Natural killer cell (primary cell): Measurements from ENCODE around the gene AOPEP. TPM values are rescaled to one million over a fixed set of nuclear protein-coding genes. Genes with fewer than 3 reads are reported as not detected.
"Not testable (repeated sequence)": the region's sequence is repeated elsewhere in the genome, so short reads cannot be mapped to it uniquely, and the experiment has no call there.

Experiments used
- ATAC-seq, 3 donors: fragments of 150-1000 bp in 2 of 3; fragments of 200-7000 bp in 1 of 3; cut with Tn5 transposase; 1 replicate in 1 of 3; 2 replicates in 2 of 3; pipeline ENCODE4 v1.10.0; 2021; ENCODE audit warnings: mild to moderate bottlenecking in 2 of 3, moderate library complexity in 2 of 3
- DNase-seq, 2 donors: peaks; one replicate each; pipeline versions ENCODE4 v3.0.0 to v3.0.0-alpha.2; 2013 to 2021; ENCODE audit warnings: mixed read lengths in 1 of 2
- H3K27ac ChIP-seq: one replicate; pipeline ENCODE4 v1.5.1; 2013; ENCODE audit warnings: mild to moderate bottlenecking, low read length
- H3K27me3 ChIP-seq: one replicate; pipeline ENCODE4 v1.6.1; 2013; ENCODE audit warnings: low read length; ENCODE audit not compliant: control insufficient read depth, insufficient read depth
- H3K36me3 ChIP-seq: one replicate; pipeline ENCODE4 v1.6.1; 2013; ENCODE audit warnings: low read length; ENCODE audit not compliant: control insufficient read depth, insufficient read depth
- H3K4me1 ChIP-seq: one replicate; pipeline ENCODE4 v1.6.1; 2013; ENCODE audit warnings: low read length; ENCODE audit not compliant: control insufficient read depth, insufficient read depth
- H3K4me3 ChIP-seq: one replicate; pipeline ENCODE4 v1.5.1; 2013; ENCODE audit warnings: low read length
- H3K9me3 ChIP-seq: one replicate; pipeline ENCODE4 v1.6.1; 2013; ENCODE audit warnings: low read length; ENCODE audit not compliant: control insufficient read depth, insufficient read depth
- H3K27ac Mint-ChIP-seq, 2 donors: one replicate each; pipeline ENCODE4 v1.8.0; 2022; ENCODE audit warnings: mild to moderate bottlenecking in 2 of 2, mixed read lengths in 2 of 2, moderate library complexity in 1 of 2
- H3K27me3 Mint-ChIP-seq, 2 donors: one replicate each; pipeline ENCODE4 v1.8.0; 2022; ENCODE audit warnings: low read depth in 2 of 2, mixed read lengths in 2 of 2
- H3K36me3 Mint-ChIP-seq: one replicate; pipeline ENCODE4 v1.8.0; 2022; ENCODE audit warnings: mixed read lengths
- H3K4me1 Mint-ChIP-seq, 2 donors: one replicate each; pipeline ENCODE4 v1.8.0; 2022; ENCODE audit warnings: mixed read lengths in 2 of 2
- H3K4me3 Mint-ChIP-seq: one replicate; pipeline ENCODE4 v1.8.0; 2022; ENCODE audit warnings: mild to moderate bottlenecking, moderate library complexity, mixed read lengths
- H3K9me3 Mint-ChIP-seq, 2 donors: one replicate each; pipeline ENCODE4 v1.8.0; 2022; ENCODE audit warnings: mixed read lengths in 2 of 2
- WGBS: methylation state at CpG from one replicate; pipeline ENCODE4 v1.1.7; 2013; ENCODE audit warnings: missing lambda C conversion rate; ENCODE audit not compliant: insufficient coverage; 5-methylcytosine and 5-hydroxymethylcytosine counted together
- intact Hi-C: fragments of 100-400 bp; cut with micrococcal nuclease; formaldehyde crosslinking; loops from one replicate; pipeline ENCODE4 v1.14.2; 2022
- total RNA-seq, 4 donors: library from RNA; stranded (reverse); fragments of 120-200 nt in 1 of 4; gene quantifications; one replicate each; pipeline versions ENCODE4 v1.2.3 to v1.2.4, GENCODE V29; 2013 to 2022
- TF ChIP-seq, protein P1 (sequence below): fragments of 200-600 bp; IDR thresholded peaks from one replicate; pipeline ENCODE4 v1.8.0; 2022; ENCODE audit warnings: antibody characterized with exemption

Gene AOPEP
- total RNA-seq, 3 donors from 2014 or later (not counting 1 experiment from before 2014, with no cell fraction given): 20.1 to 22.6 (median 20.6) TPM

DNA sequence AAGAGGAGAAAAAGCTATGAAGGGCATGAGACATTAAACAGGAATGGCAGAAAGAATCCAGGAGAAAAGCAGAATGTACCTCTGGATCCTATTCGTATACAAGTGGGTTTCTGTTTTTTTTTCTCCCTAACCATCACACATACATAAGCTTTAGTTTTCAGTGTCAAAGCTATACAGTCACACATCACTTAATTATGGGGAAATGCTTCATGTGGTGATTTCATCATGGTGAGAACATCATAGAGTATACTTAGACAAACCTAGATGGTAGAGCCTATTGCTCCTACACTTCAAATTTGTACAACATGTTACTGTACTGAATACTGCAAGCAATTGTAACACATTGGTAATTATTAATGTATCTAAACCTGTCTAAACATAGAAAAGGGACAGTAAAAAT is 290.6 kb downstream of the AOPEP start:
- Histone ChIP-seq H3K27ac (no peak overlapping the region), H3K9me3 (no peaks in the 10 kb centered on the region), H3K4me3 (no peak overlapping the region), H3K27me3 (no peaks in the 10 kb centered on the region), H3K36me3 (peaks cover 1% of the 10 kb centered on the region), H3K4me1 (no peaks in the 10 kb centered on the region)
- H3K4me1 Mint-ChIP-seq: peaks cover 5 to 18% of the 10 kb centered on the region in 2 donors
- intact Hi-C loops: no loop called here
- no peak overlapping the region for H3K27ac Mint-ChIP-seq
- no peak for DNase-seq
- peaks cover 10% of the 10 kb centered on the region for H3K36me3 Mint-ChIP-seq
- no peaks in the 10 kb centered on the region for H3K9me3 Mint-ChIP-seq
- H3K4me3 Mint-ChIP-seq: no peak overlapping the region
- TF ChIP-seq, protein P1, sequence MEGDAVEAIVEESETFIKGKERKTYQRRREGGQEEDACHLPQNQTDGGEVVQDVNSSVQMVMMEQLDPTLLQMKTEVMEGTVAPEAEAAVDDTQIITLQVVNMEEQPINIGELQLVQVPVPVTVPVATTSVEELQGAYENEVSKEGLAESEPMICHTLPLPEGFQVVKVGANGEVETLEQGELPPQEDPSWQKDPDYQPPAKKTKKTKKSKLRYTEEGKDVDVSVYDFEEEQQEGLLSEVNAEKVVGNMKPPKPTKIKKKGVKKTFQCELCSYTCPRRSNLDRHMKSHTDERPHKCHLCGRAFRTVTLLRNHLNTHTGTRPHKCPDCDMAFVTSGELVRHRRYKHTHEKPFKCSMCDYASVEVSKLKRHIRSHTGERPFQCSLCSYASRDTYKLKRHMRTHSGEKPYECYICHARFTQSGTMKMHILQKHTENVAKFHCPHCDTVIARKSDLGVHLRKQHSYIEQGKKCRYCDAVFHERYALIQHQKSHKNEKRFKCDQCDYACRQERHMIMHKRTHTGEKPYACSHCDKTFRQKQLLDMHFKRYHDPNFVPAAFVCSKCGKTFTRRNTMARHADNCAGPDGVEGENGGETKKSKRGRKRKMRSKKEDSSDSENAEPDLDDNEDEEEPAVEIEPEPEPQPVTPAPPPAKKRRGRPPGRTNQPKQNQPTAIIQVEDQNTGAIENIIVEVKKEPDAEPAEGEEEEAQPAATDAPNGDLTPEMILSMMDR: no peak
- WGBS: 100% methylated on average over 1 of the region's 1 CpG
- no peaks in the 10 kb centered on the region for H3K27me3 Mint-ChIP-seq
- ATAC-seq: no peak

DNA sequence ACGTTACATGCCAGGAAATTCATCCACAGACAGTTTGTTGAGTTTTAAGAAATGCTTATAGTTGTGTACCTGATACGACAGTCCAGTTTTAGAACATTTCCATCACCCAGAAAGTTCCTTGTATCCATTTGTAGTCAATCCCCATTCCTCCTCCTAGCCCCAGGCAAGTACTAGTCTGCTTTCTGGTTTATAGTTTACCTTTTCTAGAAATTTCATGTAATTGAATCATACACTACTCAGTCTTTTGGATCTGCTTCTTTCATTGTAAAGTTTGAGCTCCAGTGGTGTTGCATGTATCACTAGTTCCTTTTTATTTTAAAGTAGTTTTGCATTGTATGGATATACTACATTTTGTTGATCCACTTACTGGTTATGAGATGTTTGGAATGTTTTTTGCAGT is 291.2 kb downstream of the AOPEP start:
- Histone ChIP-seq H3K4me3 (no peak overlapping the region), H3K27ac (no peak overlapping the region), H3K27me3 (no peaks in the 10 kb centered on the region), H3K36me3 (peaks cover 1% of the 10 kb centered on the region), H3K9me3 (no peaks in the 10 kb centered on the region), H3K4me1 (no peaks in the 10 kb centered on the region)
- ATAC-seq: no peak
- TF ChIP-seq, protein P1: no peak
- DNase-seq: no peak
- H3K9me3 Mint-ChIP-seq: no peaks in the 10 kb centered on the region
- H3K27me3 Mint-ChIP-seq: no peaks in the 10 kb centered on the region
- H3K36me3 Mint-ChIP-seq: peaks cover 10% of the 10 kb centered on the region
- intact Hi-C loops: no loop called here
- H3K4me3 Mint-ChIP-seq: no peak overlapping the region
- peaks cover 5 to 18% of the 10 kb centered on the region in 2 donors for H3K4me1 Mint-ChIP-seq
- WGBS: no CpG with 5 or more reads among the region's 2 CpGs
- no peak overlapping the region for H3K27ac Mint-ChIP-seq

DNA sequence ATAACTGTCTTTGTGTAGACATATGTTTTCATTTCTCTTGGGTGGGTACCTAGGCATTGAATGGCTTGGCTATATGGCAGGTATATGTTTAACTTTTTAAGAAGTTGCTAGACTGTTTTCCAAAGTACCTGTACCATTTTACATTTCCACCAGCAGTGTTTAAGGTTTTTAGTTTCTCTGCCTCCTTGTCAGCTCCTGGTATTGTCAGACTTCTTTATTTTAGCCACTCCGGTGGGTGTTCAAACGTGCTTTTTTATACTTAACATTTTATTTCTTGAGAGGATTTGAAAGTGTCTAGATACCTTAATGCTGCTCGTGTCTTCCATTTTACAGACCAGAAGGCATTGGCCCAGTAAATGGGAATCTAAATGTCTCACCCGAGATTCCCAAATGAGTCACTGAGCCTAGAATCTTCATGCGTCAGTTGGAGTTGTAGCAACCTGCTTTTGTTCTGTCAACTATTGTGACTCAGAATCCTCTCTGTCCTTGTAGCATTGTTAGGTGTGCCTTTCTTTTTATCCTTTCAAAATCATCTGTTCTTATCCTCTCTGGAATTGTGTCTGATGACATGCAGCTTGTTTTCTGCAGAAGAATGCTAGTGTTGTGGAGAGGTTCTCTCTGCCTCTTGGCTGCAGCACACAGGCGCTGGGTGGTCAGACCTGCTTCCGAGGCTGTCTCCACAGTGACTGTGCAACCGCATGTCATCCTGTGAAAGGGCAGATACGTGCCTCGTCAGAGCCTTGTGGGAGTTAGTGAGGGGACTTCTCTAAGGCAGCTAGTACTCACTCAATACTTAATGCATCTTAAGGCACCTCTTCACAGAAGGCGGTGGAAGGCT is 291.8 kb downstream of the AOPEP start:
- no peak overlapping the region for H3K27ac ChIP-seq
- no peak overlapping the region for H3K27ac Mint-ChIP-seq
- ATAC-seq (peak; percentile 68 to 97 (median 75)), DNase-seq (no peak)
- no peaks in the 10 kb centered on the region for H3K27me3 Mint-ChIP-seq
- no peaks in the 10 kb centered on the region for H3K27me3 ChIP-seq
- peaks cover 5 to 18% of the 10 kb centered on the region in 2 donors for H3K4me1 Mint-ChIP-seq
- no peaks in the 10 kb centered on the region for H3K9me3 Mint-ChIP-seq
- H3K36me3 ChIP-seq: peaks cover 1% of the 10 kb centered on the region
- no peak overlapping the region for H3K4me3 Mint-ChIP-seq
- no peaks in the 10 kb centered on the region for H3K4me1 ChIP-seq
- intact Hi-C loops: no loop called here
- WGBS: 63% methylated on average over 6 of the region's 11 CpGs
- H3K36me3 Mint-ChIP-seq: peaks cover 10% of the 10 kb centered on the region
- no peak overlapping the region for H3K4me3 ChIP-seq
- H3K9me3 ChIP-seq: no peaks in the 10 kb centered on the region
- TF ChIP-seq, protein P1: no peak

DNA sequence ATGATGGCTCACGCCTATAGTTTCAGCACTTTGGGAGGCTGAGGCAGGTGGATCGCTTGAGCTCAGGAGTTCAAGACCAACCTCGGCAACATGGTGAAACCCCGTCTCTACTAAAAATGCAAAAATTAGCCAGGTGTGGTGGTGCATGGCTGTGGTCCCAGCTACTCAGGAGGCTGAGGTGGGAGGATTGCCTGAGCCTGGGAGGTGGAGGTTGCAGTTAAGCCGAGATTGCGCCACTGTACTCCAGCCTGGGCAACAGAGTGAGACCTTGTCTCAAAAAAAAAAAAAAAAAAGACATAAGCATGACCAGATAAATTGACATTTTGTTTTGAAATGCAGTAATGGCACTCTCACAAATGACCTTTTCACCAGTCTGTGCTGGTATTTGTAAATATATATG is 294.1 kb downstream of the AOPEP start:
- intact Hi-C loops, H3K9me3 ChIP-seq, H3K4me1 ChIP-seq, H3K9me3 Mint-ChIP-seq, H3K4me3 ChIP-seq, H3K27me3 ChIP-seq, DNase-seq, H3K27ac ChIP-seq, H3K27ac Mint-ChIP-seq, H3K4me3 Mint-ChIP-seq, H3K27me3 Mint-ChIP-seq, ATAC-seq, H3K36me3 ChIP-seq: not testable (repeated sequence)
- Mint-ChIP-seq H3K4me1 (peaks cover 5 to 18% of the 10 kb centered on the region in 2 donors), H3K36me3 (peaks cover 10% of the 10 kb centered on the region)
- WGBS: 96% methylated on average over 4 of the region's 6 CpGs
